ENCODE results near the gene TOMM7.
"Not testable (repeated sequence)": the region's sequence is repeated elsewhere in the genome, so short reads cannot be mapped to it uniquely, and the experiment has no call there.

Gene TOMM7

GRCh38 chr7:22854158-22855048 lies 31.8 kb upstream of the TOMM7 start:
- peak in 1 of 2 donors; percentile 68 for DNase-seq (ENCODE audit: extremely low read depth in 1 of 2, low read depth in 1 of 2)

- DNase-seq (ENCODE audit: extremely low read depth in 1 of 2, low read depth in 1 of 2) = no peak
These were observed 31.1 kb upstream of the TOMM7 start for GRCh38 chr7:22853674-22854157.

- no peak for DNase-seq (ENCODE audit: extremely low read depth in 1 of 2, low read depth in 1 of 2)
These were observed 30.5 kb upstream of the TOMM7 start for GRCh38 chr7:22853138-22853537.

- DNase-seq (ENCODE audit: extremely low read depth in 1 of 2, low read depth in 1 of 2) = no peak
These were observed 28.5 kb upstream of the TOMM7 start for GRCh38 chr7:22851145-22851544.

GRCh38 chr7:22850394-22850793 lies 27.7 kb upstream of the TOMM7 start:
- DNase-seq (ENCODE audit: extremely low read depth in 1 of 2, low read depth in 1 of 2) = not testable (repeated sequence)

GRCh38 chr7:22849662-22850061 lies 27.0 kb upstream of the TOMM7 start:
- DNase-seq (ENCODE audit: extremely low read depth in 1 of 2, low read depth in 1 of 2) = no peak

- no peak for DNase-seq (ENCODE audit: extremely low read depth in 1 of 2, low read depth in 1 of 2)
These were observed 26.5 kb upstream of the TOMM7 start for GRCh38 chr7:22849172-22849571.

GRCh38 chr7:22846961-22847360 lies 24.3 kb upstream of the TOMM7 start:
- no peak for DNase-seq (ENCODE audit: extremely low read depth in 1 of 2, low read depth in 1 of 2)

GRCh38 chr7:22845221-22845834 lies 22.7 kb upstream of the TOMM7 start:
- no peak for DNase-seq (ENCODE audit: extremely low read depth in 1 of 2, low read depth in 1 of 2)

- DNase-seq (ENCODE audit: extremely low read depth in 1 of 2, low read depth in 1 of 2) = no peak
These were observed 21.1 kb upstream of the TOMM7 start for GRCh38 chr7:22843681-22844309.

- no peak for DNase-seq (ENCODE audit: extremely low read depth in 1 of 2, low read depth in 1 of 2)
These were observed 20.3 kb upstream of the TOMM7 start for GRCh38 chr7:22842973-22843372.

GRCh38 chr7:22842383-22842941 lies 19.8 kb upstream of the TOMM7 start:
- DNase-seq (ENCODE audit: extremely low read depth in 1 of 2, low read depth in 1 of 2) = no peak

GRCh38 chr7:22841954-22842353 lies 19.3 kb upstream of the TOMM7 start:
- no peak for DNase-seq (ENCODE audit: extremely low read depth in 1 of 2, low read depth in 1 of 2)

GRCh38 chr7:22837308-22837707 lies 14.7 kb upstream of the TOMM7 start:
- no peak for DNase-seq (ENCODE audit: extremely low read depth in 1 of 2, low read depth in 1 of 2)

- not testable (repeated sequence) for DNase-seq (ENCODE audit: extremely low read depth in 1 of 2, low read depth in 1 of 2)
These were observed 13.9 kb upstream of the TOMM7 start for GRCh38 chr7:22836506-22836905.

- no peak for DNase-seq (ENCODE audit: extremely low read depth in 1 of 2, low read depth in 1 of 2)
These were observed 11.3 kb upstream of the TOMM7 start for GRCh38 chr7:22833957-22834356.

GRCh38 chr7:22833113-22833855 lies 10.6 kb upstream of the TOMM7 start:
- no peak for DNase-seq (ENCODE audit: extremely low read depth in 1 of 2, low read depth in 1 of 2)

- no peak for DNase-seq (ENCODE audit: extremely low read depth in 1 of 2, low read depth in 1 of 2)
These were observed 9.8 kb upstream of the TOMM7 start for GRCh38 chr7:22832401-22832800.

GRCh38 chr7:22831602-22832305 lies 9.1 kb upstream of the TOMM7 start:
- DNase-seq (ENCODE audit: extremely low read depth in 1 of 2, low read depth in 1 of 2) = no peak

GRCh38 chr7:22827563-22827962 lies 4.9 kb upstream of the TOMM7 start:
- DNase-seq (ENCODE audit: extremely low read depth in 1 of 2, low read depth in 1 of 2) = no peak

Measured in activated CD8-positive, alpha-beta memory T cell treated with anti-CD3 and anti-CD28 coated beads for 1 hour (primary cell).